HG03469 (cell line): ENCODE data around the gene PNMA8A.
"Not testable (repeated sequence)": the region's sequence is repeated elsewhere in the genome, so short reads cannot be mapped to it uniquely, and the experiment has no call there.

ENCODE experiments used
- ATAC-seq: cut with Tn5 transposase; IDR thresholded peaks from one replicate; pipeline ENCODE4 v1.9.1; 2021; ENCODE audit warnings: mild to moderate bottlenecking, moderate library complexity, moderate number of reproducible peaks; ENCODE audit not compliant: unreplicated experiment

Gene PNMA8A

GRCh38 chr19:46471116-46471733 lies at the start of gene PNMA8A:
TSS of gene PNMA8A (minus strand) at chr19:46471563. CDS start at chr19:46471035, 528 bp downstream.
- no peak for ATAC-seq

- no peak for ATAC-seq
Observed at GRCh38 chr19:46520616-46521015, 49.3 kb upstream of the PNMA8A start.

GRCh38 chr19:46517471-46517870 lies 46.1 kb upstream of the PNMA8A start:
- no peak for ATAC-seq

- no peak for ATAC-seq
Observed at GRCh38 chr19:46515879-46516350, 44.6 kb upstream of the PNMA8A start.

GRCh38 chr19:46515290-46515609 lies 43.9 kb upstream of the PNMA8A start:
- ATAC-seq: no peak

- no peak for ATAC-seq
Observed at GRCh38 chr19:46514589-46515289, 43.4 kb upstream of the PNMA8A start.

GRCh38 chr19:46513461-46514236 lies 42.3 kb upstream of the PNMA8A start:
- ATAC-seq: no peak

- ATAC-seq: no peak
Observed at GRCh38 chr19:46511237-46511636, 39.9 kb upstream of the PNMA8A start.

- ATAC-seq: no peak
Observed at GRCh38 chr19:46508206-46508605, 36.8 kb upstream of the PNMA8A start.

- no peak for ATAC-seq
Observed at GRCh38 chr19:46503848-46504453, 32.6 kb upstream of the PNMA8A start.

- ATAC-seq: no peak
Observed at GRCh38 chr19:46502891-46503290, 31.5 kb upstream of the PNMA8A start.

- no peak for ATAC-seq
Observed at GRCh38 chr19:46499692-46500091, 28.3 kb upstream of the PNMA8A start.

- no peak for ATAC-seq
Observed at GRCh38 chr19:46497773-46498172, 26.4 kb upstream of the PNMA8A start.

- not testable (repeated sequence) for ATAC-seq
Observed at GRCh38 chr19:46496886-46497285, 25.5 kb upstream of the PNMA8A start.

GRCh38 chr19:46496304-46496703 lies 24.9 kb upstream of the PNMA8A start:
- ATAC-seq: no peak

- no peak for ATAC-seq
Observed at GRCh38 chr19:46495786-46496099, 24.4 kb upstream of the PNMA8A start, which contains the start of gene PNMA8B. TSS of gene PNMA8B (minus strand) at chr19:46495867. CDS start at chr19:46495465, 402 bp downstream.

GRCh38 chr19:46494941-46495785 lies 23.8 kb upstream of the PNMA8A start:
- no peak for ATAC-seq

- no peak for ATAC-seq
Observed at GRCh38 chr19:46494146-46494940, 23.0 kb upstream of the PNMA8A start.

- ATAC-seq: no peak
Observed at GRCh38 chr19:46493236-46494145, 22.1 kb upstream of the PNMA8A start.
